ENCODE results near the gene COL4A2.

Gene COL4A2

GRCh38 chr13:110423689-110424302 lies 116.7 kb downstream of the COL4A2 start:
- no peak for DNase-seq

DNA sequence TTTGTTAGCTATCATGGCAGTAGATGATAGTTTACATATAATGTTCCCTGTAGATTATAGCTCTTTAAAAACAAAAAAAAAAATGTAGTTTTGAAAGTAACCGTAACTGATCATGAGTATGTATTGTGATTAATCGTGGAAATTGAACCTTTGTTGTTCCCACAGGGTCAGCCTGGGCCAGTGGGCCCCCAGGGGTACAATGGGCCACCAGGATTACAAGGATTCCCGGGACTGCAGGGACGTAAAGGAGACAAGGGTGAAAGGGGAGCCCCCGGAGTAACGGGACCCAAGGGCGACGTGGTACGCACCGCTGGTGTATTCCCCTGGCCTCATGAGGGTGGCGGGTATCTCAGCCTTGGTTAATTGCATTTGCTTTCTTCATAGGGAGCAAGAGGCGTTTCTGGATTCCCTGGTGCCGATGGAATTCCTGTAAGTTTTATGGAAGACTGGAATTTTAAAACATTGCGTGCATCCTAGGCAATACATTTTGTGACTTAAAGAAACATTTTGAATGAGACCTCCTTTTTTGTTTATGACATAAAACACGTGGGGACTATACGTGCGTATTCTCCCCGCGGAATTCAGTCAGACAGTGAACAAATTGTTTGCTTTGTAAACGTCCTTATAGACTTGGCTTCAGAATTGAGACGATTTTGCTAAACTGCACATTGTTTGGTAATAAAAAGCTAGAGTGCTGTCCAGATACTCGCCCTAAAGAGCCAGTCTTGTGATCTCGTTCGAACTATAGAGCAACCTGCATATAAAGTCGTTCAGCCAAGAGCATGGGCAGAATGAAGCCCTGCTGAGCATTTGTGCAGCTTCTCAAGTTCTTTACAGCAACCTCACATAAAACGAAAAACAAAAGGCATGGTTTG lies 117.7 kb downstream of the COL4A2 start:
- no peak for DNase-seq

- DNase-seq, result no peak
Measured at GRCh38 chr13:110425444-110425780, 118.3 kb downstream of the COL4A2 start.

DNA sequence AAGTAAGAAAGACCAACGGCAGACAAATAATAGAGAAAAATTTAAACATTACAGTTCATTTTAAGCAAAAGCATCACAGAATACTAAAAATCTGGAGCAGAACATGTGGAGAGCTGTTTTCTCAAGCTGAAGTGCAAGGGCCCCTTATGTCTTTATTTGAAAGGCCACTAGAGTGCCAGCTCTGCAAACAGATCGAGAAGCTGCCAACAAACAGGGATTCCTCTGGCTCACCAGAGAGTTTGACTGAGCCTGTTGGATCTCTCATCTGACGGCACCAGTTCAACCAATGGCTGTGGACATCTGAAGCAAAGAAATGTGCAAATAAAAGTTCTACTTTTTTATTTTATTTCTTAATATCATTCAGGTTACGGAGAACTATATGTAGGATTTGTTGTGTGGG lies 119.7 kb downstream of the COL4A2 start:
- no peak for DNase-seq

DNA sequence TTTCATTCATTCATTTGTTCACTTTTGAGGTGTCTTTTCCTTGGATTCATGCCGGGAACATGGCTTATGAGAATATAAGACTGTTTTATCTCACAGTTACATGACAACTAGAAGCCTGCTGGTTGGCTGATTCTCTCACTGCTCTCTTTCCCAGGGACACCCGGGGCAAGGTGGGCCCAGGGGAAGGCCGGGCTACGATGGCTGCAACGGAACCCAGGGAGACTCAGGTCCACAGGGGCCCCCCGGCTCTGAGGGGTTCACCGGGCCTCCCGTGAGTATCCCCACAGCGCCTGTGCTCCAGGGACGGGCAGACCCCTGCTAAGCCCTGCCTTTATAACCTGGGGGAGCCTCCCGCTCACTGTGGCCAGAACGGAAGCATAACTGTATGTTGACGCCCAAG lies 121.2 kb downstream of the COL4A2 start:
- no peak for DNase-seq

GRCh38 chr13:110430391-110431336 lies 123.6 kb downstream of the COL4A2 start:
- DNase-seq, result no peak

GRCh38 chr13:110431425-110432294 lies 124.6 kb downstream of the COL4A2 start:
- DNase-seq, result no peak

DNA sequence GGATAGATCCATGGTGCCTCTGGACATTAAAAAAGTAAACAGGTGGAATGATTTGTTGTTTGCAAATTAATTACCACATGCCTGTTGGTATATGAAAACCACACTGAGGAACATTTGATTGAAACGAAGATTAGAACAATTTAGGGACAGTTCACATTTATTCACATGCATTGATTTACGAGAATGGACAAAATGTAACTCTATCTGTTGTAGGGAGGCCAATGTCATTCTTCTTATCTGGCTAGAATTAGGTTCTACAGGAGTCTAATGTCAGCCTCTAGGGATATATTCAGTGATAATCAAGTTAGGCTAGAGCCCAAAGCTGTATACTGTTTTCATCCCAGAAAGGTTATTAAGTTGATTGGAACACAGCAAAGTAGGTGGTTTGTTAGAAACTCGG lies 125.4 kb downstream of the COL4A2 start:
- DNase-seq, result no peak

GRCh38 chr13:110433014-110433413 lies 125.9 kb downstream of the COL4A2 start:
- DNase-seq, result no peak

- no peak for DNase-seq
Measured at GRCh38 chr13:110434629-110435028, 127.5 kb downstream of the COL4A2 start.

- no peak for DNase-seq
Measured at GRCh38 chr13:110435331-110435730, 128.2 kb downstream of the COL4A2 start.

DNA sequence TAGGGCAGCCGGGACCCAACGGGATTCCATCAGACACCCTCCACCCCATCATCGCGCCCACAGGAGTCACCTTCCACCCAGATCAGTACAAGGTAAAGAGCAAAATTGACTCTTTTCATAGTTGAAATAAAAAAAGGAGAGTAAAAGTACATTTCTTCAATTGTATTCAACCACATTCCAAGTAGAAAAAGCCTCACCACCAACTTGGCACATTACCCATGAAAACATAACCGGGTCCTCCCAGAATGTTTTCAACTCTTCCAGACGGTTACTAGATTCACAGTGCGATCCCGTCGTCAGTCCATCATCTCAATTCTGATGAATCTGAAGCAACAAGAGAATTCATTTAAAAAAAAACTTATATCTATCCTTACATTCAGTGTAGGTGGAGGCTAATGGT lies 129.2 kb downstream of the COL4A2 start:
- DNase-seq, result no peak

DNA sequence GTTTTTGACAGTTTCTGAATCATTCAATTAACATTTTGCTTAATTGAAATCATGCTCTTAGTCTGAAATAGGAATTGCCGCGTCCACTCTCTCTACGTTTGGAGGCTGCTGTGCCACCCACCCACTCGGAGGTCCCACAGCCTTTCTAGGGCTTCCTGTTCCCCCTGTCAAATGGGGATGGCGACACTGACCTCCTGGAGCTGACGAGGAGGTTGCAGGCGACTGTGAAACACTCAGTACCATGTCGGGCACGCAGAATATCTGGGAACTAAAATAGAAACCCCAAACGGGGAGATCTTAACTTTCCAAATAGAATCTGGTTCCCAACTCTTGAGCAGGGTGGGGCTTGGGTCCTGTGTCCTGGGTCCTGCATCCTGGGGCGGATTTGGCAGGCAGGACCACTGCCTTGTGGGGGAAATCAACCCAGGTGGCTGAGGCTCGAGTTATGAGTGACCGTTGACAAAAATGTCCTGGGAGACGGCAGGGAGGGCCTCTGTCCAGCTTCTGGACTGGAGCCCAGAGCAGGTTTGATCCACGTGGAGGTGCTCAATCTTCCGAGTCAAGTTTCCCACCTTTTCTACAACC lies 129.8 kb downstream of the COL4A2 start:
- no peak for DNase-seq

GRCh38 chr13:110438211-110438610 lies 131.1 kb downstream of the COL4A2 start:
- no peak for DNase-seq

DNA sequence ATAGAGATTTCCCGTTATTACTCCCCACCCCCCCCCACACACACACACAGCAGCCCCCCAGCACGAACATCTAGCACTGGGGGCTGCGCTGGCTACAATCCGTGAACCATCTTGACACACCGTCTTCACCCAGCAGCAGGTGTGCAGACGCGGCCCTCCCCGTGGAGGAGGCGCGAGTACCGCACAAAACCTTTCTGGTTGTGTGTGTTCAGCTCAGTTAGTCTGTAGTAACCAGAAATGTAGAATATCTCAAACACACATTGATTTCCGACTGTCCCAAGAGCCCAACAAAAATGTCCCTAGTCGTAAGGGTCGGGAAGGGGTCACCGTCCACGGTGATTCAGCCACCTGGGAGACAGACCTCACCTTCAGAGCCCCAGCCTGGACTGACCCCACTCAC lies 131.7 kb downstream of the COL4A2 start:
- no peak for DNase-seq

GRCh38 chr13:110440946-110441731 lies 134.1 kb downstream of the COL4A2 start:
- no peak for DNase-seq

DNA sequence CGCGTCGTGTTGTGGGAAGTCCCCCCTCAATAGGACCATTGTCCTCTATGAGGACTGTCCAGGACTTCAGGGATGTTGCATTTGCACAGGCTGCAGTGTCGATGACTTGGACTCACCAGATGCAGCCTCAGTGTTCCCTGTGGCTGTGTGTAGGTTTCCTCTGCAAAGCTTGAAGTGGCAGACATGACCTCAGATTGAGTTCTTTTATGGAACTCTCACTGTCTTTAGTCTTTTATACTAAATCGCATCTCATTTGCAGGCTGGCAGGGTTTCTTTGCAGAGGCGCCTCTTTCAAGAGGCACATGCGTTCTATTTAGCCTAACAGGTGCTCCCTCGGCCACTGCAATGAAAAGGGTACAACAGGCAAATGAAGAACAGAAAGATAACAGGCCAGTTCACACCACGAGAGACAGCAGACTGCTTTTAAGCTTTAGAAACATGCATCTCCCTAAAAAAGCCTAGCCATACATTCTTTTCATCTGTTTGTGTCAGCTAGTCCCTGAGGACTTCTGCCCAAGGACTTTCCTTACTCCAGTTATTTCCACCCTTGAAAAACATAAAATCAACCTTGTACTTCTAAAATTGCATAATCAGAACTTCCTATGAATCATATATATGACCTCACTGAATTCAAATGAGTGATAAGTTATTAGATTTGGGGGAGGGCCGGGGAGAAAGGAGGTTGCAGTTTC lies 136.0 kb downstream of the COL4A2 start:
- no peak for DNase-seq

GRCh38 chr13:110443622-110444225 lies 136.6 kb downstream of the COL4A2 start:
- DNase-seq, result no peak

GRCh38 chr13:110444226-110444653 lies 137.2 kb downstream of the COL4A2 start:
- DNase-seq, result no peak

GRCh38 chr13:110445183-110445582 lies 138.1 kb downstream of the COL4A2 start:
- DNase-seq, result no peak
